Activated CD8-positive, alpha-beta memory T cell treated with anti-CD3 and anti-CD28 coated beads for 24 hours (primary cell): Measurements from ENCODE around the gene EGR4.

Source experiments
- DNase-seq: peaks from one replicate; pipeline ENCODE4 v3.0.0-alpha.2; 2020

Gene EGR4

DNA sequence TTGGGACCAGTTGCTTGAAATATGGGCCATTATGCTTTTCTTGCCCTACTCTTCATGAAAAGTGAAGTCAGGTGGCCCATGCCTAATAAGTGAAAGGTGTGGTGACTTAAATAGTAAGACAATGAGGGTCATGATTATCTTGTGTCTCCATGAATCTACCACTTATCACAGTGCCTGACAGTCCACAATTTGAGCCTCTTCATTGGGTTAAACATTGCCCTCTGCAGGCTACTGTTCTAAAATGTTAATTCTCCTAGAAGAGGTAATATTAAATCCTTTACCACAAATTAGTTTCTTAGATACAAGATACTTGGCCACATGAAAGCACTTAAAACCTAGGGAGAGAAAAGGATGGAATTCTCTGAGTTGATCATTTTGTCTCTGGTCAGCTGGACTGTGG lies 4.0 kb downstream of the EGR4 start:
- no peak for DNase-seq

DNA sequence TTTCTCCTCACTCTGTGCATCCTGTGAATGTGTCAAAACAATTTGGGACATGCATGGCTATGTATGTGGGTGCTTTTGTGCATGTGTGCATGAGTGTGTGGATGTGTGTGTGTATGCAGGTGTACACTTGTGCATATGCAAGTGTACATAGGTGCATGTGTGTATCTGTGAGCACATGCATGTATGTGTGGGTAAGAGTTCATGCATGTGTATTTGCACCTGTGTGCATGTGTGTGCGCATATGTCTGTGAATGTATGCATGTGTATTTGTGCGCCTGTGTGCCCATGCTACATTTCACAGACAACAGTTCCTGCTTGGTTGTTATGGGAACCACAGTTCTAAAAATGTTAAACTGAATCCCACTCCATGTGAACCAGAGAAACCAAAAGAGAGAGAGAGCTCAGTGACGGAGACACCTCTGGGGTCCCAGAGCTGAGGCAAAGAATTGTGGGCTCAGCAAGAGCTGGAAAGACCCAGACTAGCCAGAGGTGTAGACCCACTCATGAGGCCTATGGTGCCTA lies 7.2 kb downstream of the EGR4 start:
- no peak for DNase-seq

DNA sequence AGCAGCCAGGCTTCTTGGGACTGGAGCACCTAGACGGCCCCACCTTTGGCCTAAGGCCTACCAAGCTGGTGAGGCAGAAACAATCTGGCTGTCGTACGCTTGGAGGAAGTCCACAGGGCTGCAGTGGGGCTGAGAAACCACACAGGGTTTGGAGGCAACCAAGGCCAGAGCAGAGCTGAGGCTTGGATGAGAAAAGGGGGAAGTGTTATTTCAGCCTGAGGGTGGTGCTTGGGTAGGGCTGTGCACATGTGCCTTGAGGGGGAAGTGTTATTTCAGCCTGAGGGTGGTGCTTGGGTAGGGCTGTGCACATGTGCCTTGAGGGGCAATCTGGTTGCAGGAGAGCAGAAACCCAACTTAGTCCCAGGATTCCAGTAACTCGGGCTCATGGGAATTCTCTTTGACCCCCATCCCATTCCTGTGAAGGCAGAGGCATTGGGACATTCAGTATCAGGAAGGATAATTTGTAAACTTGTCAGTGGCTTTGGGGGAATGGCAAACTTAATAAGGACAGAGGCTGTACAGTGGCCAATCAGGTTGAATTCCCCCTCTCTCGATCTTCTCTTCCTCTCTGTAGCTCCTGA lies 8.1 kb downstream of the EGR4 start:
- DNase-seq = no peak

DNA sequence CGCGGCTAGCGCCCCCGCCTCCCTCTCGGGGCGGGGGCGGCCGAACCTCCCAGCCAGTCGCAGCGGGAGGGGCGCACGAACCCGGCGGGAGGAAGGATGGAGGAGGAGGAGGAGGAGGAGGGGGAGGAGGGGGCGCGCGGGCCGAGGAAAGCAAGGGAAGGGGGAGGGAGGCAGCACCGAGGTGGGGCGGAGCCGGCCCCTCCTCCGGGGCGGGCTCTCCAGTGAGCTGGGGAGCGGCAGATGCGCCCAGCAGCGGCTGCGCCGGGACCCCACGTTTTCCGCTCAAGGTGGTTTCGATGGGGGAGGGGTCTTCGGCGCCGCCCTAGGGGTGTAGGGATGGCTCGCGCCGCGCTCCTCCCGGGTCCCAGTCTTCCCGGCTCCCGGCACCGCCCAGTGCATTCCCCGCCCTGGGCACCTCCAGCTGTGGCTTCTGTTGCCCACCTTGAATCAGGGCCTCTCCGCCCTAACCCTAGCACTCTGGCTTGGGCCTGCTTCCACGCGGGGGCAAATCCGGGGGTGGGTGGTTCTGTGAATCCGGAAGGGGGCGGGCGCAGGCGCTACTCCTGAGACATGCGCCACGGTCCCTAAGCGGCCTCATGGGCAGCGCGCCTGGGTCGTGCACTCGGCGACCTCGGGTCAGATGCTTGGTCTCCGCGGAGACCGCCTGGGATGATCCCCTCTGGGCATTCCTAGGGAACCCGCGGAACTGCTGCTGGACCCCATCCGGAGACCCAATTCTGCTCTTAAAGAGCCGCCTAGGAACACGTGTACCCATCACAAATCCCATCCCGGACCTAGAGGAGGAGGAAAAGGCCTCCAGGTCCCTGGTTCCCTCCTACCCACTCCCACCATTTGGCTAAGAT lies 8.8 kb downstream of the EGR4 start, which contains the start of gene FBXO41:
Gene FBXO41, minus strand, starts transcription at position 183 of the 863 bp plus-strand sequence. CDS start 14,848 bp downstream, outside the sequence.
- DNase-seq = peak; percentile 92

DNA sequence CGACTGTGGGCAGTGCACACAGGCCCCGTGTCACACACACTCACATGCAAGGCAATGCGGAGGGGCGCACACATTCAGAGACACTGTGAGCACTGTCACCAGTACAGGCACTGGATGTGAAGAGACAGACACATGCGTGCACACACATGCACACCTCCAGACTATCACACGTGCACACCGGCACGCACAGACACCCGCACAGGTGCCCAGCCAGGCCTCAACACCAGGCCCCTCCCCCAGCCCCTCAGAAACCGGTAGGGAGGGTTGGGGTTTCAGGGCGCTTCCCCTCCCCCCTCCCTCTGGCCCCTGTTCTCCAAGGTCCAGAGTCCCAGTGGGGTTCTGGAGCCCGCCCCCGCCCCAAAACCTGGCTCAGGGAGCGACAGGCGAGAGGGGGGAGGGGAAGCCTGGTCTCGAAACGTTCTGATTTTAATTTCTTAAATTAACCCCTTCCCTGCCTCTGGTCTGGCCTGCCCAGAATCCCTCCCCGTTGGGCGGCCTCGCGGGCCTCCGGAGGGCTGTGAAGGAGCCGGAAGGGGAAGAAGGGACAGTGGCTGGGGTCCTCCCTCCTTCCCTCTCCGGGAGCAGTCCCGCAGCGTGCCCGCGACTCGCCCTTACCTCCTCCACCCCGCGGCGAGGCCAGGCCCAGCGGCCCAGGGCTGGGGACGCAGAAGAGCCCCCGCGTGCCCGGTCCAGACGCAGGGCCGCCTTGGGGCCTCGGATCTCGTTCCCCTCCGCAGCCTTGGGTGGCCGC lies 9.6 kb downstream of the EGR4 start:
- peak; percentile 75 for DNase-seq

DNA sequence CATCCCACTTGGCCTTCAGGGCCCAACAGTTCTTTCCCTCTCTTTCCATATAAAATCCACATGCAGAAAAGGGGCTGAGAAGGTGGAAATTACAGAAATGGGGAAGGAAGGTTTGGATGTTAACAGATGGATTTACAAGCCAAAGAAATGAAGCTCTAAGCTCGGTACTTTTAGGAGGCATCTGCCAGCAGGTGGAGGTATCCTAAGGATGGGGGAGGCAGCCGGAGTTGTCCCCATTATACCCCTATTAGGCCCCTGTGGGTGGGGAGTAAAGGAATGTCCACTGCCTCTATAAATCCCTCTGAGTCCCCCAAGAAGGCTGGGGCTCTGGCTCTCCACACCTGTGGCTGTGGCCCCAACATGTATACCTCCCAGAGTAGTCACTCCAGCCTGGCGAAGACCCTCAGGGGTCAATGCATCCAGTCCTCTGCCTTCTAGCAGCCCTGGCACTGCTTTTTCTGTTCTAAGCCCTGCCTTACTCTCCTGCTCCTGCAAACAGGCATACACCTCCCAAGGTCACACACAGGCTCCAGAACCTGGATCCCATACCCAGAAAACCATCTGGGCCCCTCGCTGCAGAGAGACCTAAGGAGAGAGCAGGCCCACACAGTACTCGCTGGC lies 10.3 kb downstream of the EGR4 start:
- DNase-seq = no peak

DNA sequence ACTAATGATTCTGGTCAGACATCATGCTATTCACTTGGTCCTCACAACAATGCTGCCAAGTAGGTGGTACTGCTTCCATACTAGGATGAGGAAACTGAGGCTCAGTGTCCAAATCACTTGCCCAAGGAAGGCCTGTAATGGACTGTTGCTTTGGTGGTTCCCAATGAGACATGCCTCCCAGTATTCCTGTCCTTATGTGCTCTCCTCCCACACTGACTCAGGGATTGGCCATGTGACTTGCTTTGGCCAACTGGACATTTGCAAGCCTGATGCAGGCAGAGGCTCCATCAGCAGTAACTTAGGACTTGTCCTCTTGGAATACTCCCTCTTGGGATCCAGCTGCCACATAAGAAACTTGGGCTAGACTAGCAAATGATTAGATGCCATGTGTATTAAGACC lies 12.1 kb downstream of the EGR4 start:
- no peak for DNase-seq

DNA sequence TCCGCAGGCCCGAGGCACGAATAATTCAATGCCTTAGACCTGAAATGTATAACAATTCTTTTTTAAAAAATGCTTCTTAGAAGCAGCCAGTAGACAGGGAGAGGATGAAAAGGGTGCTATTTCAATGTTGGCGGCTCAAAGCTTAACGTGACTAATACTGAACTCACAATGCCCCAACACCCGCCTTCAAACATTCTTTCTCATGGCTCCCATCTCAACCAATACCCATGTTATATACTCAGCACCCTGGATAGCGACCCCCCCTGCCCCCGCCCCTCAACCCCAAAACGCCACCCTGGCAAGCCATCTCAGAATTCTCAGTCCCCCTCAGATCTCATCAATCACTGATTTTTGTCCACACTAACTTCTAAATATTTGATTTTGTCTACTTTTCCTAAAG lies 13.5 kb downstream of the EGR4 start:
- DNase-seq = peak; percentile 17

DNA sequence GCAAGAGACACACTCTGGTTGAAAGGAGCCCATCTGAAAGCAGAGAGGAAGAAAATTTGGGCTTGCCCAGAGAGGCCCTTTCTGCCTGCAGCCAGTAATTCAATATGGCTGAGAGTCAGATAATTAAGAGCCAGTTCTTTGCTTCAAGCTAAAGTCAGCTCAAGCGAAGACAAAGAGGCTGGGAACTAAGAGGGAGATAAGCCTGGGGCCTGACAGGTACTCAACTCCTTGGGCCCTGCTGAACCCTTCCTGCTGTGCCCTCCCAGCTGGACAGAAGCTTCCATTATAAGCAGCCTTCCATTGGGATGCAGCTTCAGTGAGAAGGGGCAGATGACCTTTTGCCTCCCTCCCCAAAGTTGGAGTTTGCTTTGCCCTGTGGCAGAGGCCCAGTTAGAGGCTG lies 21.1 kb downstream of the EGR4 start:
- no peak for DNase-seq

DNA sequence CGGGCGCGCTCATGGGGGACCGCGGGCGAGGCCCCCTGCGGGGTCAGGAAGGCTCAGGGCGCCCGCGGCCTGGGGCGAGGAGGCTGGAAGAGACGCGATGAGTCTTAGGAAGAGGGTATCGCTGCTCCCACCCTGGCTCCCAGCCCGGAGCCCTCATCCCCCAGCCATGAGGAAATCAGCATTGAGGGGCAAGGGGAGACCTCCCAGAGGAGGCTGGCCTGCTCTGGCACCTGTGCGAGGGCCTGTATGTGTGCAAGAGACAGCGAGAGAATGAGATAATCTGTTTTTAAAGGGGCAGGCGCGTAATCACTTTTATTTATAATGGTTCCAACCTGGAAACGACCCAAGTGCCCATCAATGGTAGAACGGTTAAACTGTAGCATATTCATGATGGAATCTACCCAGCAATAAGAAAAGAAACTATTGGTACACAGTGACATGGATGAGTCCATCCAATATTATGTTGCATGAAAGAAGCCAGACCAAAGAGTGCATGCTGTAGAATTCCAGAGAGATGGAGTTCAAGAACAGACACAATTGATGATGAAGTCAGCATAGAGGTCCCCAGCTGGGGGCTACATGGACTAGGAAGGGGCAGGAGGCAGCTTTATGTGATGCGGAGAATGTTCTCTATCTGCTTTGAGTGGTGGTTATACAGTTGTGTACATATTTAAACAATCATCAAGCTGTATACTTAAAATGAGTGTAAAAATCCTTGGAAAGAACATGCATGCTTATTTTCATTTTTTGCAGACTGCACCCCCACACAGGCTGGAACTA lies 23.5 kb downstream of the EGR4 start:
- no peak for DNase-seq

DNA sequence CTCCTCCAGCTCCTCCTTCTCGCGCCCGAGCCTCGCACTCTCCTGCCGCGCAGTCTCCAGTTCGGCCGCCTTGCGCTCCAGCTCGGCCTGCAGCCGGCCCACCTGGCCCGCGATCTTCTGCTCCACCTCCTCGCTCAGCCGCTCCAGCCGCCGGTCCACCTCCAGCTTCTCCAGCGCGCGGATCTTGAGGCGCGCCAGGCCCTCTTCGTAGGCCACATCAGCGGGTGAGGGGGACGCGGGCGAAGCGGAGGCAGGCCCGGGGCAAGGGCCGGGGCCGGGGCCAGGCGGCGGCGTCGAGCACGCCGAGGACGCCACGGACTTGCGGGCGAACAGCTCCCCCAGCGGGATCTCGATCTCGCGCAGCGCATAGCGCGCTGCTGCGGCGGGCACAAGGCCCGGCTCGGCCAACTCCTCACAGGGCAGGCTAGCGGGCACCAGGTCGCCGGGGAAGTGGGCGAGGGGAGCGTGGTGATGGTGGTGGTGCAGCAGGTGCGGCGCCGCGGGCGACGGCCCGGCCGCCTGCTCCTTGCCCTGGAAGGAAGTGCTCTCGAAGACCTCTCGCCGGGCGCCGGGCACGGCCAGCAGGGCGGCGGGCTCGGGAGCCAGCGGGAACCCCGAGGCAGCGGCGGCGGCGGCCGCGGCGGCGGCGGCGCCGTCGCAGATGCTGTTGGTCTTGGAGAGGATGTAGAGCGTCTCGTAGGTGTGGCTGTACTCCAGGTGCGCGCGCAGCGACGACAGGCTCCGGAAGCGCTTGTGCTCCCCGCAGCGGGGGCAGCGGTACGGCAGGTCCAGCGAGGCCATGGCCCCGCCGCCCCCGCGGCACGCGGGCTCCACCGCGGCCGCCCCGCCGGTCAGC lies 24.3 kb downstream of the EGR4 start:
- peak; percentile 87 for DNase-seq

DNA sequence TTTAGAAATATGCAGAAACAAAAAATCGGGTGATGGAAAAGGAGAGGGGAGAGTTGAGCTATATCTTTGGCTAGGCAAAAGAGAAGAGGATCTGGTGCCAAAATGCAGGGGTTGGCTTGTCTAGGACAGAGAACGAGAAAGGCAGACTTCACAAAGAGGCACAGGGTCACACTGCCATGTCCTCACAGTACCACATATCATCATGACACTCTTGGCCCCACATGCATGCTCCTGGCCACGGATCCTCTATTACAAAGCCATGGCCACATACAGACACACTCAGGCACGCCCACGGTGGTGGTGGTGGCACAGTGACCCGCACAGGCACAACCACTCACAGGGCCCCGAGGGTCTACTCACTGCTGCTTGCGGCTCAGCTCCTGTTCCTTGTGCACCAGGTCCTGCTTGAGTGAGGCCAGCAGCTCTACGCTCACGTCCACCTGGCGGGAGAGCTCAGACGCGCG lies 24.9 kb downstream of the EGR4 start:
- DNase-seq = no peak

DNA sequence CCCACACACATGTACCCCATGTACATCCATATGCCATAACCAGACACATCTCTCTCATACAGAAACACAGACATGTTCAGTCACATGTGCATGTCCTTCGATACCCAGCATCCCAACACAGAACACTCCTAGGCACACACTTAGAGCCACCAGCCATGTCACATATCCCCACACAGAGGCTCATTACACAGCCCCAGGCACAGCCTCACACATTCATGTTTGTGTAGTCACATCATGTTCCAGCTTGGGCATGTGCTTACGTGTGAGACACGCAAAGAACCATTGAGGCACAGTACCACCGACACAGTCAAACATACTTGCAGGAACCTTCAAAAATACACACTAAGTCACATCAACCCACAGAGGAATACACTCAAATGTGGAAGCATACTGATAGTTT lies 26.3 kb downstream of the EGR4 start:
- no peak for DNase-seq

DNA sequence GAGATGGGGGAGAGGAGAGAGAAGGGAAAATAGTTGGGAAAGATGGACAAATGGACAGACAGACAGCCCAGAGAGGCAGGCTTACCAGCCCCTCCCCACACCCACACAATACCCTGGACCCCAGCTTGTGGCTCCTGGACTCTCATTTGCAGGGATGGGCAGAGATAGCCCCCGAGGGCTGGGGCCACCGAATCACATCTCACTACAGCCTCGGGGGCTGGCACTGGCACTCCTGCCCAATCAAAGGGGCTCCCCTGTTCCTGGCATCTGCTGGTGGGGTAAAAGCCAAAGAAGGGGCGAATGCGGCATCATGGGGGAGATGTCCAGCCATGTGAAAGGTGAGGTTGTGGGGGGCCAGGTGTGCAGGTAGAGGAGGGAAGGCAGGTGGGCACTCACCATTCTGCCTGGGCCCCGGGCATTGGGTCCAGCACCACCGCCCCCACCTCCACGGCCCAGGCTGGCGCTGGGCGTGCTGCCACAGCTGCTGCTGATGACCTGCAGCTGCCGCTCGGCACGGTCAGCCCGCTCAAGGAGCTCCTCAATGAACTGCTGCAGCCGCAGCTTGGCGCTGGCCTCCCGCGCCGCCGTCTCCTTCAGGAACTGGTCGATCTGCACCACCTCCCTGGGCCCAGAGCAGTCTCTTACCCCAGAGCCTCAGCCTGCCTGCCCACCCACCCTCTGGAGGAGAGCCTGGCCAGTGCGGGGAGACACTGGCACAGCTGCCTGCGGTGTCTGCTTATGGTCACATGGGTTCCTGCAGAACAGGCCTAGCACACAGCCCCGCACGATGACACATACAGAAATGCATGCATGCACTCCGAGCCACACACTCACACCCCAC lies 27.1 kb downstream of the EGR4 start:
- DNase-seq = no peak

DNA sequence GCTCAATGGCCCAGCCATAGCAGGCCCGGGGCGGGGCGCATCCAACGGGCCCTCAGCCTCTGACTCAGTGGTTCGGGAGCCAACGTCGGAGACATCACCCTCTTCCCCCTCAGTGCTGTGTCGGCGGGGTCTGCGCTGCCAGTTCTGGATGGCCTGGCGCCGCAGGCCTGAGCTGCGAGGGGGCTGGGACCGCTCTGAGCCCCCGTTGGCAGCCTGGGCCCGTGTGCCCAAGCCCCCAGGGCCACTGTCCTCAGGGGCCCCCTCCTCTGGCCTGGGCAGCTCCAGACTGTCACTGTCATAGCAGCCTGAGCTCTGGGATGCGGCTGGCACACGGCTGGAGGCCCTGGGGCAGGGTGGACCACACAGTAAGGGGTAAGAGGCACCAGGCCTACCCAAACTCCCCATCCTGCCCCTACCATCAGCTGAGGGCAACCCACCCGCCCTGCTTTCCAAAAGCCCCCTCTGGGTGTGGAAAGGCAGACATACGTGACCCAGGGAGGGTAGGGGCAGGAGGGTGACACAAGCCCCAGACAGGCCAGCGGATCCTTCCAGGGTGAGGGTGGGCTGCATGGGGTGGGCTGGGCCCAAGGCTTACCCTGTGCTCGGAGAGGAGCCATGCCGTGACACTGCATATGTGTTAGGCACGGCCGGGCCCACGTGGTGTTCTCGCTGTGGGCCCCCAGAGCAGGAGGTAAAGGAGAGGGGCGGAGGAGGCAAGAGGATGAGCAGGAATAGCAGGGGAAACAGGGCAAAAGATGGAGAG lies 27.9 kb downstream of the EGR4 start:
- no peak for DNase-seq

DNA sequence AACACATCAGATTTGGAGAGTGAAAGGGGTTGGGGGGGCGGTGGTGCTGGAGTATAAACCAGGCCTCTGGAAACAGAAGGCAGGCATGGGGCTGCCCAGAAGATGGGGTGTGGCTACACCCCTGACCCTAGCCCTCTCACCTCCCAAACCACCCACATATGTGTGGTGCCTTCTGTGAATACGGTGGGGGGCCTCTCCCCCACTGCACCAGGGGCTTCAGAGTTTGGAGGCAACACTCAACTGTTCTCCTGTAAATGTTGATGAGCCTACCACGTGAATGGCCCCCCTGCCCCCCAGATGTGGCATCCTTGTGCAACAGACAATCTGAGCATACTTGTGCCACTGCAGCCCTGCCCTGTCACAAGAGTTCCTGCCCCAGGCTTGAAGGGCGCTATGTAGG lies 28.6 kb downstream of the EGR4 start:
- no peak for DNase-seq

DNA sequence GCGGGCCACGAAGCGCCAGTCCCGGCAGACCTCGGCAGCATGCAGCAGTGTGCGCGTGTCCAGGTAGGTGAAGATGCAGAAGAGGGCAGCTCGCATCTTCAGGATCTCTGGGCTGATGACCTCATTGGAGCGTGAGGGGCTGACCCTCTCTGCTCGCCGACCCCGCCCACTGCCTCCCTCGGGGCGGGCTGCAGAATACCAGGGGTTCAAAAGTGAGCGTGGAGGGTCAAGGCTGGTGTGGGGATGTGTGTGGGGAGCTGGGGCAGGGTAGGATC lies 29.1 kb downstream of the EGR4 start:
- no peak for DNase-seq

DNA sequence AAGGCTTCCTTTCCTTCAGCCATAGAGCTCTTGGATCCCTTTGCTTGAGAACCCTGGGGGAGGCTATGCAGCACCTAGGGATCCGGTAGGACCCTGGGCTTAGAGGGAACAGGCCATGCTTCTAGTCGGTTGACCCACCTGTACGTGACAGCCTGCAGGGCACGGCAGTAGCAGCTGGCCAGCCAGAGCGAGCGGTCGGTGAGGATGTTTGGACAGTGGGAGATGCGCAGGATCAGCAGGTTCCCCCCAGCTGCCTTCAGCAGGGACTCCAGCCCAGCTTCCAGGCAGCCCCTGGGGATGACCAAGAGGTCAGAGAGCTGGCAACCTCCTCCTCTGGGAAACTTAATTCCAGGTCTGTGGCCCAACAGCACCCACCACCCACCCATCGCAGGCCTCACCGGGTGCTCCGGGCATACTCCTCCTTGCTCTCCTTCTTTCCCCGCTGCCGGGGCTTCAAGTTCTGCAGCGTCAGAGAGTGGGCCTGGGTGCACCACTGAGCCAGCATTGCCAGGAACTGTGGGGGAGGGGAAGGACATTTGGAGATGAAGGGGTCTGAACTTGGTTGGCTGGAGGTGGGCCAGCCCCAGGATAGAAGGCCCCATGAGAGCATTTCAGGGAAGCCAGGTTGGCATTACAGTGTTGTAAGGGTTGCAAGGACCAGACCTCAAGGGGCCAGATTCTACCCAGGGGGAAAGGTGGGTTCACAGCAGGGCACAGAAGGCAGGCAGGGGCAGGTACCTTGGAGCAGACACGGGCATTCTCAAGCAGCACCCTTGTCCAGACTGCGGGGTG lies 29.6 kb downstream of the EGR4 start:
- DNase-seq = no peak
